IPS-18c (cell line): ENCODE results near the gene STAT5B.
"Not testable (repeated sequence)": the region's sequence is repeated elsewhere in the genome, so short reads cannot be mapped to it uniquely, and the experiment has no call there.

Experiments used
- H3K4me3 ChIP-seq: 2 replicates; pipeline ENCODE4 v1.7.0; 2013; ENCODE audit warnings: low read depth, mild to moderate bottlenecking, low read length, moderate library complexity; ENCODE audit not compliant: insufficient read depth
- H3K9me3 ChIP-seq: one replicate; pipeline ENCODE4 v1.6.1; 2013; ENCODE audit warnings: mild to moderate bottlenecking, low read length, moderate library complexity; ENCODE audit not compliant: control insufficient read depth, insufficient read depth

The STAT5B gene

GRCh38 chr17:42252597-42253550 is 23.3 kb downstream of the STAT5B start:
- no peak overlapping the region for H3K4me3 ChIP-seq
- no peaks in the 10 kb centered on the region for H3K9me3 ChIP-seq

- H3K4me3 ChIP-seq: no peak overlapping the region
- no peaks in the 10 kb centered on the region for H3K9me3 ChIP-seq
Measured at GRCh38 chr17:42251115-42251514, 25.1 kb downstream of the STAT5B start.

- H3K9me3 ChIP-seq: no peaks in the 10 kb centered on the region
- no peak overlapping the region for H3K4me3 ChIP-seq
Measured at GRCh38 chr17:42249681-42250446, 26.3 kb downstream of the STAT5B start.

- Histone ChIP-seq H3K4me3 (no peak overlapping the region), H3K9me3 (no peaks in the 10 kb centered on the region)
Measured at GRCh38 chr17:42248351-42249179, 27.6 kb downstream of the STAT5B start.

- H3K4me3 ChIP-seq: no peak overlapping the region
- no peaks in the 10 kb centered on the region for H3K9me3 ChIP-seq
Measured at GRCh38 chr17:42247734-42248133, 28.5 kb downstream of the STAT5B start.

GRCh38 chr17:42246515-42246914 is 29.7 kb downstream of the STAT5B start:
- H3K9me3 ChIP-seq: no peaks in the 10 kb centered on the region
- no peak overlapping the region for H3K4me3 ChIP-seq

GRCh38 chr17:42245183-42245582 is 31.0 kb downstream of the STAT5B start:
- H3K9me3 ChIP-seq, H3K4me3 ChIP-seq: not testable (repeated sequence)

- H3K4me3 ChIP-seq, H3K9me3 ChIP-seq: not testable (repeated sequence)
Measured at GRCh38 chr17:42244116-42244515, 32.1 kb downstream of the STAT5B start.

GRCh38 chr17:42243493-42243982 is 32.7 kb downstream of the STAT5B start:
- no peaks in the 10 kb centered on the region for H3K9me3 ChIP-seq
- no peak overlapping the region for H3K4me3 ChIP-seq

- Histone ChIP-seq H3K4me3 (no peak overlapping the region), H3K9me3 (no peaks in the 10 kb centered on the region)
Measured at GRCh38 chr17:42241871-42242270, 34.3 kb downstream of the STAT5B start.

- H3K4me3 ChIP-seq, H3K9me3 ChIP-seq: not testable (repeated sequence)
Measured at GRCh38 chr17:42240863-42241262, 35.3 kb downstream of the STAT5B start.

- no peak overlapping the region for H3K4me3 ChIP-seq
- H3K9me3 ChIP-seq: no peaks in the 10 kb centered on the region
Measured at GRCh38 chr17:42240201-42240600, 36.0 kb downstream of the STAT5B start.

- H3K4me3 ChIP-seq, H3K9me3 ChIP-seq: not testable (repeated sequence)
Measured at GRCh38 chr17:42239576-42239975, 36.6 kb downstream of the STAT5B start.

GRCh38 chr17:42236760-42237159 is 39.4 kb downstream of the STAT5B start:
- Histone ChIP-seq H3K9me3 (no peaks in the 10 kb centered on the region), H3K4me3 (no peak overlapping the region)

GRCh38 chr17:42233994-42234393 is 42.2 kb downstream of the STAT5B start:
- Histone ChIP-seq H3K4me3 (no peak overlapping the region), H3K9me3 (no peaks in the 10 kb centered on the region)

- H3K4me3 ChIP-seq: no peak overlapping the region
- H3K9me3 ChIP-seq: no peaks in the 10 kb centered on the region
Measured at GRCh38 chr17:42233156-42233555, 43.0 kb downstream of the STAT5B start.

GRCh38 chr17:42230225-42230624 is 46.0 kb downstream of the STAT5B start:
- no peaks in the 10 kb centered on the region for H3K9me3 ChIP-seq
- H3K4me3 ChIP-seq: no peak overlapping the region
